HepG2 (cell line): Measurements from ENCODE around the gene GLIPR1L2. TPM values are rescaled to one million over a fixed set of nuclear protein-coding genes. Genes with fewer than 3 reads are reported as not detected.

Experiments used
- ARID4A ChIP-seq: sonication (generic); formaldehyde crosslinking; IDR thresholded peaks from 2 replicates; pipeline ENCODE4 v1.5.0; 2020; ENCODE audit warnings: mild to moderate bottlenecking, missing genetic modification reagents, borderline replicate concordance
- RFXAP ChIP-seq: sonication (generic); formaldehyde crosslinking; IDR thresholded peaks from 2 replicates; pipeline ENCODE4 v1.4.0; 2020; ENCODE audit warnings: missing genetic modification reagents, borderline replicate concordance
- SNAPC4 ChIP-seq: sonication (generic); formaldehyde crosslinking; IDR thresholded peaks from 2 replicates; pipeline ENCODE4 v1.4.0; 2020; ENCODE audit warnings: mild to moderate bottlenecking, missing genetic modification reagents
- SNAPC5 ChIP-seq: sonication (generic); formaldehyde crosslinking; IDR thresholded peaks from 2 replicates; pipeline ENCODE4 v1.8.1; 2023; ENCODE audit warnings: mild to moderate bottlenecking, missing genetic modification reagents, borderline replicate concordance
- ZNF143 ChIP-seq: sonication (generic); formaldehyde crosslinking; IDR thresholded peaks from 2 replicates; pipeline ENCODE4 v1.4.0; 2020; ENCODE audit warnings: missing genetic modification reagents
- ZNF468 ChIP-seq: sonication (generic); formaldehyde crosslinking; IDR thresholded peaks from 2 replicates; pipeline ENCODE4 v1.8.0; 2022; ENCODE audit warnings: mild to moderate bottlenecking, moderate library complexity, missing genetic modification reagents
- ZNF652 ChIP-seq: IDR thresholded peaks from 2 replicates; pipeline ENCODE4 v1.6.1; 2016; ENCODE audit warnings: low read depth, borderline replicate concordance
- polyA plus RNA-seq, 8 experiments: library from polyadenylated mRNA; depleted of rRNA in 3 of 8; stranded (reverse) in 7 of 8; unstranded in 1 of 8; fragments of >200 nt; fragmentation: Illumina TruSeq in 4 of 8; extraction: Trizol in 4 of 8; gene quantifications; 2 replicates each; pipeline versions ENCODE4 v1.2.1 to v1.2.3, GENCODE V29; 2011 to 2016; ENCODE audit warnings: low read depth in 4 of 8, missing spikeins in 1 of 8, mixed read lengths in 1 of 8; ENCODE audit not compliant: insufficient read depth in 1 of 8
- total RNA-seq, 5 experiments: library from RNA; depleted of rRNA; stranded (reverse); fragments of >200 nt; fragmentation: Illumina TruSeq; extraction: Trizol; gene quantifications; 2 replicates each; pipeline ENCODE4 v1.2.3, GENCODE V29; 2016; ENCODE audit warnings: low read depth in 1 of 5

Gene GLIPR1L2
- total and polyA plus RNA-seq, 2 of the 13 experiments (the other 11 are each of a cell fraction or from before 2014, with no cell fraction given), result not detected

GRCh38 chr12:75459755-75460154 is 68.9 kb downstream of the GLIPR1L2 start (continued):
- TF ChIP-seq SNAPC4 (CRISPR knock-in tag), result no peak
- no peak for TF ChIP-seq ZNF468 (CRISPR knock-in tag)
- TF ChIP-seq ARID4A (CRISPR knock-in tag), result no peak
- TF ChIP-seq SNAPC5 (CRISPR knock-in tag), result no peak
- TF ChIP-seq ZNF143, result no peak
- TF ChIP-seq ZNF652 (CRISPR knock-in tag), result no peak
- no peak for TF ChIP-seq RFXAP (CRISPR knock-in tag)
